ENCODE results near the gene XYLB.

DNA sequence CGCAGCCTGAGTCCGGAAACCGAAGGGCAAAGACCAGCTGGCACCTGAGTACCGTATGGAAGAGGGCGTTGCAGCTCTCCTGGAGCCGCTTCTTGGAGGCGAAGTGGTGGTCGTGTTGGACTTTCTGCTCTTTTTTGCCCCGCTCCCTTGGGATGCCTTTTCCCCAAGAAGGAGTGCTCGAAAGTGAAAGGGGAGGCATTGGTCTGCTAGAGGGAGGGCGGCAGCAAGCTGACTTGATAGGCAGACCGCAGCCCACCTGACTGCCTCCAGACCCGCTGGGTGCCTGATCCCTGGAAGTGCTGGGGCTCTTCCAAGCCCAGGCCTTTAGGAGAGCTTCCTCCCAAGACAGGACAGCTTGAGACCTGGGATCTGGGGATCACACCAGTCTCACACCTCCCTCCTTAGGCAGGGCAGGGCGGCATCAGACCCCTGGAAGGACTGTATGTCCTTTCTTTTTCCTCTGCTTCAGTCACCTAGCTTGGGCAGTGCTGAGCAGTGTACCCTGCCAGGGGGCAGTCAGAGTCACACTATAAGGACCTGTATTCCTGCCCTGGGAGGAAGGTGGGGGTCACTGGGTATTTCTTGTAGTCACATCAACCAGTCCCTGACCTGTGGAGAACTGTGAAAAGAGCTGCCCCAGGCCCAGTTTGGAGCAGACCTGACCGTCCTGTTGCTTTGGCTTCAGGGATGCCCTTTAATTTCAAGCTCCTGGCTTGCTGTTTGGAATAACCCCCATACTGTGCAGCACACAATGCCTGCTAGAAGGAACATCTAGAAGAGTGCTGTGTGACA lies 109.2 kb downstream of the XYLB start:
- TF ChIP-seq EZH2 (IDR thresholded peaks at IDR 0.05), result no peak
- no peak for TF ChIP-seq POLR2AphosphoS5 (IDR thresholded peaks at IDR 0.05; ENCODE audit: borderline replicate concordance, low read depth, low read length)
- no peak for TF ChIP-seq FOXP2 (optimal IDR thresholded peaks at IDR 0.05; ENCODE audit: control extremely low read depth, extremely low read length, insufficient read depth)
